HG02852 (cell line): ENCODE measurements around the gene ADPRHL1.
A peak's percentile ranks its signal among the peaks of the same experiment; 100 is the strongest.

ENCODE experiments used
- ATAC-seq: cut with Tn5 transposase; IDR thresholded peaks from one replicate; pipeline ENCODE4 v1.9.1; 2021; ENCODE audit warnings: mild to moderate bottlenecking, moderate library complexity; ENCODE audit not compliant: unreplicated experiment

The ADPRHL1 gene

GRCh38 chr13:113452942-113453901 is at the start of gene ADPRHL1:
TSS of gene ADPRHL1 (minus strand) at chr13:113453488. CDS start at chr13:113453437, 51 bp downstream.
- no peak for ATAC-seq

DNA sequence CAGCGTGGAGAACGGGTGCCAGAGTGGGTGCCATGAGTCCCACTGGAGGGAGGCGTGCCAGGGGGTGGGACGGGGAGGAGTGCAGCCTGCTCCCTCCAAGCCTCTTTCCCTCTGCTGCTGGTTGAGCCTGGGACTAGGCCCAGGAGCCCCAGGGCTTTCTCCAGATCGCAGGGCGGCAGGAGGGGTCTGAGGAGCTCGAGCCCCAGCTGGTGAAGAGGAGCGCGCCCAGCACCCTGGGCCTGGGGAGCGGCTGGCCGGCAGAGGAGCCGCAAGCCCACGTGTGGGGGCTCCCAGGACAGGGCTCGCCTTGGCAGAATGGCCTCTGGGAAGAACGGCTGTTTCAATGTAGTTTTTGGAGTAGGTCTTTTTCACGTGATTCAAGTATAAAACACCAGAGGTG is 49.4 kb upstream of the ADPRHL1 start:
- ATAC-seq, result no peak

- ATAC-seq, result no peak
These were observed 47.4 kb upstream of the ADPRHL1 start for GRCh38 chr13:113500530-113501265.

DNA sequence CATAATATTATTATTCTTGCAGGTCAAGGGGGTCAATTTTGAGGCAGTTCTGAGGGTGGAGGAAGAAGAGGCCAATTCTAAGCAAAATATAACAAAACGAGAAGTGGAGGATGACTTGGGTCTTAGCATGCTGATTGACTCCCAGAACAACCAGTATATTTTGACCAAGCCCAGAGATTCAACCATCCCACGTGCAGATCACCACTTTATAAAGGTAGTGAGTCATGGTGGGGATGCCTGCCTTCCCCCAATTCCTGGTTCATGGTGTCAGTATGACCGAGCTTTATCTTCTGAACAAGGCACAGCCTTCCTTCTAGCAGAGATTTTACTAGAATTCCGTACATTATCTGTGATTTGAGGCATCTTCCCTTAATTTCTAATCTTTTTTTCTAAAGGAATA is 46.6 kb upstream of the ADPRHL1 start:
- ATAC-seq, result no peak

GRCh38 chr13:113498905-113499304 is 45.6 kb upstream of the ADPRHL1 start:
- ATAC-seq, result no peak

DNA sequence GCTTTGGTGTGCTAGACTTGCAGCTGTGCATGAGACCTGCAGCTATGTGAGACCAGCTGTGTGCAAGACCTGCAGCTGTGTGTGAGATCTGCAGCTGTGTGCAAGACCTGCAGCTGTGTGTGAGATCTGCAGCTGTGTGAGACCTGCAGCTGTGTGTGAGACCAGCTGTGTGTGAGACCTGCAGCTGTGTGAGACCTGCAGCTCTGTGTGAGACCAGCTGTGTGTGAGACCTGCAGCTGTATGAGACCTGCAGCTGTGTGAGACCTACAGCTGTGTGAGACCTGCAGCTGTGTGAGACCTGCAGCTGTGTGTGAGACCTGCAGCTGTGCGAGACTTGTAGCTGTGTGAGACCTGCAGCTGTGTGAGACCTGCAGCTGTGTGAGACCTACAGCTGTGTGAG is 43.9 kb upstream of the ADPRHL1 start:
- no peak for ATAC-seq

- no peak for ATAC-seq
These were observed 42.4 kb upstream of the ADPRHL1 start for GRCh38 chr13:113495494-113496210.

- ATAC-seq, result no peak
These were observed 40.1 kb upstream of the ADPRHL1 start for GRCh38 chr13:113493315-113493951.

GRCh38 chr13:113491982-113492381 is 38.7 kb upstream of the ADPRHL1 start:
- no peak for ATAC-seq

DNA sequence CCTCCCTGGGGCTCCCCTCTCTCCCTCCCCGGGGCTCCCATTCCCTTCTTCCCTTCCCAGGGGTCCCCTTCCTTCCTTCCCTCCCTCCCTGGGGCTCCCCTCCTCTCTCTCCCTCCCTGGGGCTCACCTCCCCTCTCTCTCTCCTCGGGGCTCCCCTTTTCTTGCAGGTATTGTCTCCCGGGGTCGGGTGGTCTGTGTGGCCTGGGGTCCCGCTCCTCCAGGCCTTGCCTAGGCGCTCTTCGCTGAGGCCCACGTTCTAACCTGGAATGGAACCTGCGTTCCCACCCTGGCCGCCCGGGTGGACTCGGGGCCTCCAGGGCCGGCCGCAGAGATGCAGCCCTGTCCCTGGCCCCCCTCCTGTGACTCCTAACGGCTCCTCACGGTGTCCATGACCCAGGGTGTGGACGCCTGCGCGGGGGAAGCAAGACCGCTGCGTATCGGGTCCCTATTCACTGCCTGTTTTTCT is 38.2 kb upstream of the ADPRHL1 start:
- no peak for ATAC-seq

- peak; percentile 71 for ATAC-seq
These were observed 37.5 kb upstream of the ADPRHL1 start, which contains the start of gene DCUN1D2 for GRCh38 chr13:113490496-113491417. TSS of gene DCUN1D2 (minus strand) at chr13:113490711. CDS start at chr13:113490669, 42 bp downstream.

DNA sequence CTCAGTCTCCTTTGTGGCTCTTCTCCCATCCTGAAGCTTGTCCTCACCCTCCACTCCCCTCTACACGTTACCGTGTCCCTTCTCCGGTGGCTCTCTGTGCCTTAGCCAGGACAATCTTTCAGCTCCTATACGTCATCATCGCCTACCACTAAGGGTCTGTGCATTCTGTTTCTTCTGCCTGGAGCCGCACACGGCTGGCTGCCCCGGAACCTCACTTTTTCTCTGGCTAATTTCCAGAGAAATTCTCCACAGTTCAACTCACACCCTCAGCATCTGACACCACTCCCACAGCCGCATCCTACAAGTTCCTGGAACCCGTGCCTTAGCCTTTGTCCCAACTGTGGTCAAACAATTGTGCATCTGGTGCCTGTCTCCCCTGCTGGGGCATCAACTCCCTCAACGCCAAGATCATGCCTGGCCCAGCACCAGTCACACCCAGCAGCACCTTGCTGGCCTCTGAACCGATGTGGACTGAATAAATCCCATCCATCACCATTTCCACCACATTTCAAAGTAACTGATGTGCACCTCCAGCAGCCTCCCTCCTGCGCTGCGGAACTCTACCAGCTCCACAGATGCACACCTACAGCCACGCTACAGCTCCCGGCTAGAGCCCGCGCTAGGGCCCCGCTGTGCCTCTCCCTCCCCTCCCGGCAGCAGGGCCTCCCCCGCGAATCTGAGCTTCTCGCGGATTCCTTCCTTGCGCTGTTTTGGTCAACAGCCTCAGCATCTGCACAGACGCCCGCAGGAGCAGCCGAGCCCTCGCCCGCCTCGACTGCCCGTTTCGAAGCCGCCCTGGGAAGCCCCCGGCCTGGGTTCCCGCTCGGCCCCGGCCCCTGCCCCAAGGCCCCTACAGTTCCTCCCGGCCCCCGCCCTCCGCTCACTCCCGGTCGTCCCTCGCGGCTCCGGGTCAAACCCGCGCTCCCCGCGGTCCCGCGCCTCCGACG is 36.5 kb upstream of the ADPRHL1 start:
- peak; percentile 23 for ATAC-seq

GRCh38 chr13:113489171-113489548 is 35.9 kb upstream of the ADPRHL1 start:
- no peak for ATAC-seq

DNA sequence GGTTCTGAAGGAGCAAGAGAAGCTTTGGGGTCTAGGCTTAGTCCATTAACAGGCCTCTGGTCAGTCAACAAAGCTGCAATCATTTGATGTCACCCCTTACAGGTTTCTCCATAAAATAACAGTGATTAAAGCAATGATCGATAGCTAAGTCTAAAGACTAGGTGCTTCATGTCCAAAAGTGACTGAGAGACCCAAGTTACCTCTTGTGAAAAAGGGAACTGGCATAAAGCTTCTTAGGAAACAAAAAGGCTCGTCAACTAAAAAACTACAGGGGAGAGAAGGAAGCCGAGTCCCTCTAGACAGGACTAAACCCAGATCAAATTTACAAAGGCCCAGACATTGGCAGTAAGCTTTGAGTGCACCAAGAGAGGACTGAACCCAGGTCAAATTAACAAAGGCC is 35.0 kb upstream of the ADPRHL1 start:
- ATAC-seq, result no peak

GRCh38 chr13:113486698-113487097 is 33.4 kb upstream of the ADPRHL1 start:
- no peak for ATAC-seq

- ATAC-seq, result no peak
These were observed 32.3 kb upstream of the ADPRHL1 start for GRCh38 chr13:113485545-113485944.

GRCh38 chr13:113483504-113484293 is 30.4 kb upstream of the ADPRHL1 start:
- no peak for ATAC-seq

DNA sequence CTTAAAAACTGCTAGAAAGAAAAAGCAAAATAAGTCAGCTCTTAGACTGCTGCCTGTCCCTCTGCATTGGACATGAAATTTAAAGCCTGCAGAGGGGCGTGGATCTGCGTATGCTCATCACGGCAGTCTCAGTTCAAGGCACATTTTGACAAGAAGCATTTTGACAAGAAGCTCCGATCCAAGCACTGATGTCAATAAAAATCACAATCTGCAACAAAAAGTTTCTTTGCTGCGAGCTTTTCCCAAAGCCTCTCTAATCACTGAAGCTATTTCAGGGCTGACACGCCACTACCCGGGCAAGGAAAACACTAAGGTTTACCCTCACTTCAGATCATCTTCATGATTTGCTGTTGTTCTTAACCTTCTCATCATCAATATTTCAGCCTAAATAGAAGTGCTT is 29.8 kb upstream of the ADPRHL1 start:
- ATAC-seq, result no peak
